GM19023 (cell line): ENCODE data around the gene SH3BP4.

ENCODE experiments used
- ATAC-seq: cut with Tn5 transposase; IDR thresholded peaks from one replicate; pipeline ENCODE4 v1.9.1; 2021; ENCODE audit warnings: mild to moderate bottlenecking, moderate library complexity; ENCODE audit not compliant: unreplicated experiment

The SH3BP4 gene

DNA sequence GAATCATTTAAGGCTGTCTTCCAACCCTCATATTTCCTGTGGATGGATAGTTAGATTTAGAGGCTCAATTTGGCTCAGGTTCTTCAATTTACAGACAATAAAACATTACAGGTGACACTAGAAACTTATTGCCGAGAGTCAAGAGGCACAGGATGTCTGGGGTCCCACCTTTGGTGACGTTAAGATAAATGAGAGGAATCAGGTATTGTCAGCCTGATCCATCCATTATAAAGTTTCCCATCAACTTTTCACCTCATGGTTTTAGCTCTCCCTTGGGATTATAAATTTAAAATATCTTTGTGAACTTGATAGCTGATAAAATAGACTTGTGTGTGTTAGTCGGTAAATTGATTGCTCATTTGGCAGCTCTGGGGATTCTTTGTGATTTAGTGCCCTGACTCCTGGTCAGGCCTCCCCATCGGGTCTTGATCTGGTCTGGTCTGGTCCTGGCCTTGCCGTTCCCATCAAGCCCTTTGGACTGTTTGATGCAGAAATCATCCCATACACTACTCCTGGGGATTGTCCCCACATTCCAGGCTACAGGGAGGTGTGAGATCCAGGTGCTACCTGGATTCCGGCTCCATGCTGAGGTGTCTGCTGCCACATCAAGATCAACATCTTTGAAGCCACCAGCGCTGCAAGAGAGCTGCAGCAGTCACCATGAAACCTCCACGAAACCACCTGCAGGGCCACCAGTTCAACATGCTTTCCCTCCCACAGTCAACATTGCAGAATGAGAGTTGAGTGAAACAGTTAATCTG, 130.9 kb downstream of the SH3BP4 start:
- ATAC-seq, result no peak

DNA sequence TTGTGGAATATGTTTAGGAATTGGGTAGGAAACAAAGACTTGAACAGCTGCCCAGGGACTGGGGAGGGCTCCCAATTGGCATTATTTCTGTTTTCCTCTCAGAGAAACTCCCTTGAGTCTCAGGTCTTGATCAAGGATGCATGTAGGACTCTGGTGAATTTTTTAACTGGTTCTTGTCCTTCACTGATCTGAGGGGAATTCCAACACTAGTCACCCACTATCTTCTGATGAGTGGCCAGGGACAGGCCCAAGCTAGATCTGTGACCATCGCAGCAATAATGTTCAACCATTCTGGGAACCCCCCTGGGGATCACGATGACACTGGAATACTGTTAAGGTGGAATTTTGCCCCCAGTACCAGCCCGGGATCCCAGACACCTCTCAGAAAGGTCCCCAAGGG, 132.0 kb downstream of the SH3BP4 start:
- peak; percentile 58 for ATAC-seq

DNA sequence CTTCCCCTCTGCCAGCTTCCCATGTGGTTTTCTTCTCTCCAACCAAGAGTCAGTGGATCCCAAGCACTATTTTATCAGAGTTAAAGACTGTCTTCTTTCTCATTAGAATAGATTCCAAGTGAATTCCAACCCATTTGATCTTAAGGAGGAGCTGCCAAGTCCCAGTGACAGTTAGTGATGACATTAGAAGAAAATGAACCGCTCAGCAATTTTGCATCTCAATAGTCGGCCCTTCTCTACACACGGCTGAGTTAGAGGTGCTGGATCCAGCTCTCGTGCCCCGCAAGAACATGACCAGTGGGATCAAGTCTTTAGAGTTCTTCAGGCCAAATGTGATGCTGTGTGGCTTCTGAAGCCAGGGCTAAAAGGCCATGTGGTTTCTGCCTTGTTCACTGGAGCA, 132.6 kb downstream of the SH3BP4 start:
- no peak for ATAC-seq

DNA sequence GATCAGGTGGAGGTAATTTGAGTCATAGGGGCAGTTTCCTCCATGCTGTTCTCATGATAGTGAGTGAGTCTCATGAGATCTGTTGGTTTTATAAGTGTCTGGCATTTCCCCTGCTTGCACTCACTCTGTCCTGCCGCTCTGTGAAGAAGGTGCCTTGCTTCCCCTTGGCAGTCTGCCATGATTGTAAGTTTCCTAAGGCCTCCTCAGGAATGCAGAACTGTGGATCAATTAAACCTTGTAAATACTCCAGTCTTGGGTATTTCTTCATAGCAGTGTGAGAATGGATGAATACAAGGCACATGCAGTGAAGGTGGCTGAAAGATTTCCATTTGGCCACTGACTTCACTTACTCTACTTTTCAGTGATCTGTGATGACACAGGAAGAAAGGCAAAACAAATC, 133.7 kb downstream of the SH3BP4 start:
- no peak for ATAC-seq

GRCh38 chr2:235086481-235087184, 134.8 kb downstream of the SH3BP4 start:
- ATAC-seq, result no peak

DNA sequence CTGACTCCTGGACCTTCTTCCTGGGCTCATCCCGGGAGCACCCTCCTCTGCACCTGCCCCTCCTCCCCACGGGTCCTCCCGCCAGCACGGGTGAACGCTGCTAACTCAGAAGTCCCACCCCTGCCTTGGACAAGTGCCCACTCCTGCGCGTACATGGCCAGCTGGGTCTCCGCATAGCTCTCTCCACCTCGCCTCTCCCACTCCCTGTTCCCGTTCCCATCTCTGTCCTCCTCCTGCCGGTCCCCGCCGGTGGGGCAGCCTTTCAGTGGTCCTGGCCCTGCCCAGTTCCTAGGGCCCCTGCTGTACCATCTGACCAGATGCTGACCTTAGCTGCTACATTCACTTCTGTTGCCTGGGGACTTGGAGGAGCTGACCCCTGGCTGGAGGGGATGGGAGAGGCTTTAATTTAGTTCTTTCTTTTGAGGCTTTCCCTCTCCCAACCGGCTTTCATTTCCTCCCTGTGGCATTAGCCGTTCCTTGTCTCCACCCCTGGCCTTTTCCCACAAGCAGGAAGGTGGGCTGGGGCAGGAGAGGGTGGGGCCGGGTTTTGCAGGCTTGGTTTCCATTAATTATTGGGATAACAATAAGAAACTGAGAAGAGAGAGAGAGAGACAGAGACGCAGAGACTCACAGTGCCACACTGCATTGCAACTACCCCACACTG, 136.1 kb downstream of the SH3BP4 start:
- no peak for ATAC-seq

- no peak for ATAC-seq
Measured at GRCh38 chr2:235088496-235088921, 136.7 kb downstream of the SH3BP4 start.

DNA sequence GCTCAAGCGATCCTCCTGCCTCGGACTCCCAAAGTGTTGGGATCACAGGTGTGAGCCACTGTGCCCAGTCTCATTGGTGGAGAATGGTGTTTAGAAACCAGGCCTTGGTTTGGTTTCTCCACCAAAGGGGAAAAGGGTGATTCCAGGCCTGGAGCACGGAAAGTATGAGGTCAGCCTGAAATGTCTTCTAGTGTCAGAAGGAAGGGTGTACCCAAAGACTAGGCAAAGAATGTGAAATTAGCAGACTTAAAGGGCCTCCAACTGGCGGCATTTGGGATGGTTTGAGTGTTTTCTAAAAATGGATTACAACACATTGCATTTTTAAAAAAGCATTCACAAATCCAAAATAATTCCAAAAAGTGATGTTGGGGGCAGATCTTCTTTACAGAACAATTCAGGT, 139.6 kb downstream of the SH3BP4 start:
- ATAC-seq, result no peak

GRCh38 chr2:235091983-235092382, 140.2 kb downstream of the SH3BP4 start:
- no peak for ATAC-seq

DNA sequence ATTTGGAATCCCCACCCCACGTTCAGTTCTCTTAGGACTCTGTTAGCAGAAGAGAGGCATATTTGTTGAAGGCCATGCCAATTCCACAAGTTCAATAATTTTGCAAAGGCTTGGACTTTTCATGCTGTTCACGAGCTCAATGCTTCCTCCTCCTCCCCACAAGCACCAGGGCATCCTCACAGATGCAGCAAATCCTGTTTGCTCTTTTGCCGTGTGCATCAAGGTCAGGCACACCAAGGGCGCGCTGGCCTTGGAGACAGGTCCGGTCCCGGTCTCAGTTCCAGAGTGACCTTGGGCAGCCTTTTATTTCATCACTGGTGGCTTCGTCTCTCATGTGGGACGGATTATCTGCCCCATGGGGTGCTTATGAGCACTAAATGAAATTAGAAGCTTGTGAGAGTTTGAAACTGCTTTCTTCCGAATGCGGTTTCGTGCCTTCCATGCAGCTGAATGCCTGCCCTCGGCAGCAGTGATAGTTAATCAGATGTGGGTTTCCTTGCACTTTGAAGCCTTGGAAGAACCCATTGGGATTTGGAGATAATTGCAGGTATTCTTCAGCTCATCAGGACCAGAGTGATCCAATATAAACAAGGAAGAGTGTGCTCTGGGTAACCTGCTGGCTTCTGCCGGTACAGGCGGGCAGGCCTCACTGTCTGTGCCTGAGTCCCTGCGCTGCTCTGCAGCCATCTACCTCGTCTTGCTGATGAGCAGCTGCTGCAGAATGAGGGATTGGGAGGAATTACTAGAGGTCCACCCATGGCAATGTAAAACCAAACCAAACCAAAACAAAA, 140.8 kb downstream of the SH3BP4 start:
- ATAC-seq, result no peak

GRCh38 chr2:235094457-235094856, 142.6 kb downstream of the SH3BP4 start:
- no peak for ATAC-seq

DNA sequence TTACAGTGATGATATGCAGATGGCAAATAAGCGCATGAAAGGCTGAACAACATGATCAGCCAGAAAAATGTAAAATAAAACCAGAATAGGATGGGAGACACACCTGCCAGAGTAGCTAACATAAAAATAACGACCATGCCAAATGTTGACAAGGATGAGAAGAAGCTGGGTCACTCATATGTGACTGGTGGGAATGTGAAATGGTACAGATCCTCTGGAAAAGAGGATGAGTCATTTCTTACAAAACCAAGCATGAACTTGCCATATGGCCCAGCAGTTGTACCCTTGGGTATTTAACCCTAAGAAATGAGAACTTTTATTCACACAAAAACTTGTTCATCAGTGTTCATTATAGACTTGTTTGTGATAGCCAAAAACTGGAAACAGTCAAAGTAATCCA, 143.8 kb downstream of the SH3BP4 start:
- no peak for ATAC-seq

DNA sequence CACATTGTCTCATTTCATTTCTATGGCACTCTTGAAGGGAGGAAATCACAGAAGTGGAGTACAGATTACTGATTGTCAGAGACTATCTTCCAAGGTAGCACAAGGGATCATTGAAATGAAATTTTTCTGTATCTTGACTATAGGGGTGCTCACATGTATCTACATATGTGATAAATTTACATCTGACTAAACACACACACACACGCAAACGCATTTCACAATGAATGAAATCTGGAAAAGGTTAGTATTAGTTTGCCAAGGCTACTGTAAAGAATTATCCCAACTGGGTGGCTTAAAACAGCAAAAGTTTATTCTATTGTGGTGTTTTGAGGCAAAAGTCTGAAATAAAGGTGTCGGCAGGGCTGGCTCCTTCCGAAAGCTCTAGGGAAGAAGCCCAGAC, 144.6 kb downstream of the SH3BP4 start:
- no peak for ATAC-seq

- ATAC-seq, result no peak
Measured at GRCh38 chr2:235097196-235097595, 145.4 kb downstream of the SH3BP4 start.

DNA sequence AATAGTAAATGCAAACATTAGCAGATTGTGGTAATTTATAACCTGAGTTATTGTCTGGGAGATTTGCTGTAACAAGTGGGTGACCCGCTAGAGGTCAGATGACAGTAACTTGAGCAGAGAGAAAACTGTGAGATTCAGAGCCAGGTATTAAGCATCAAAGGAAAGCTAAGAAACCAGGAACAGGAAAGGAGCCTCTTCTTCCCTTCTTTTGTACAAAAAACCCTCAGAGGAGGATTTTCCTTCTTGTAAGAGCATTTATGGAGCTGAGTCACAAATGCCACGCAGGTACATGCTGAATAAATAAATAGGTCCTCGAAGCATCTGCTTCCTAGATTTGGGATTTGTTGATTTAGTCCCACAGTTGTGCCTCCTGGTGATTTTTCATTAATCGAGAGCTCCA, 146.5 kb downstream of the SH3BP4 start:
- no peak for ATAC-seq

GRCh38 chr2:235098736-235099494, 147.1 kb downstream of the SH3BP4 start:
- no peak for ATAC-seq

DNA sequence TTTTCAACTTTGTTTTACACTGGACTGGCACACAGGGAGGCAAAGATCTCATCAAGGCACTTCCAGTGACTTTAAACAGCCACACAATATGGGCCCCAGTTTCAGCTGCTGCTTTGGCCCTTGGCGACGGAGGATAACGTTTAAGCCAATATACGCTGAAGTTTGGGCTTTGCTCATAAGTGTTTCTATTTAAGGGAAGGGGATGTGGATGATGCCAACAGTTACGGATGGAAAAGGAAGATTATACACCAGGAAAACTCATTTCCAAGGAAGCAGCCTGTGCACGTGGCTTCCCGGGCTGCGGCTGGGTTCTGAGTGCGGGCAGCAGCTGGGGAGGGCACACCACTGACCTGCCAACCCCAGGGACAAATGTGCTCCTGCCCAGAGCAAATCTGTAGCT, 151.1 kb downstream of the SH3BP4 start:
- no peak for ATAC-seq
